Mucosa of stomach (tissue), 1 donor: ENCODE data around the gene ANKRD35.

Experiments
- H3K27me3 ChIP-seq: one replicate; pipeline ENCODE4 v1.7.0; 2013; ENCODE audit warnings: mild to moderate bottlenecking, low read length; ENCODE audit not compliant: control insufficient read depth, insufficient read depth
- H3K36me3 ChIP-seq: one replicate; pipeline ENCODE4 v1.7.0; 2013; ENCODE audit warnings: low read length; ENCODE audit not compliant: control insufficient read depth, insufficient read depth
- H3K4me1 ChIP-seq: one replicate; pipeline ENCODE4 v1.7.0; 2013; ENCODE audit warnings: mild to moderate bottlenecking, low read length; ENCODE audit not compliant: control insufficient read depth, insufficient read depth
- H3K4me3 ChIP-seq: one replicate; pipeline ENCODE4 v1.7.0; 2013; ENCODE audit warnings: low read length
- H3K9ac ChIP-seq: one replicate; pipeline ENCODE4 v1.7.0; 2013; ENCODE audit warnings: mild to moderate bottlenecking, low read length, moderate library complexity
- H3K9me3 ChIP-seq: one replicate; pipeline ENCODE4 v1.7.0; 2013; ENCODE audit warnings: mild to moderate bottlenecking, low read length, moderate library complexity; ENCODE audit not compliant: control insufficient read depth
- donor health status: Pancreatic carcinoma.

The ANKRD35 gene

GRCh38 chr1:145917595-145917994, 31.9 kb upstream of the ANKRD35 start:
- Histone ChIP-seq H3K4me3 (peak overlapping the region; percentile 99), H3K9ac (peak overlapping the region; percentile 96), H3K36me3 (no peaks in the 10 kb centered on the region), H3K4me1 (peaks cover 12% of the 10 kb centered on the region), H3K27me3 (no peaks in the 10 kb centered on the region), H3K9me3 (no peaks in the 10 kb centered on the region)

GRCh38 chr1:145916745-145917144, 31.1 kb upstream of the ANKRD35 start:
- Histone ChIP-seq H3K36me3 (no peaks in the 10 kb centered on the region), H3K4me3 (no peak overlapping the region), H3K27me3 (no peaks in the 10 kb centered on the region), H3K9ac (no peak overlapping the region), H3K4me1 (peaks cover 12% of the 10 kb centered on the region), H3K9me3 (no peaks in the 10 kb centered on the region)

GRCh38 chr1:145912128-145912641, 26.5 kb upstream of the ANKRD35 start:
- Histone ChIP-seq H3K36me3 (no peaks in the 10 kb centered on the region), H3K9me3 (no peaks in the 10 kb centered on the region), H3K9ac (no peak overlapping the region), H3K27me3 (no peaks in the 10 kb centered on the region), H3K4me3 (no peak overlapping the region), H3K4me1 (peaks cover 2% of the 10 kb centered on the region)

GRCh38 chr1:145908653-145909052, 23.0 kb upstream of the ANKRD35 start:
- Histone ChIP-seq H3K36me3 (no peaks in the 10 kb centered on the region), H3K4me3 (no peak overlapping the region), H3K9me3 (no peaks in the 10 kb centered on the region), H3K4me1 (no peaks in the 10 kb centered on the region), H3K9ac (no peak overlapping the region), H3K27me3 (no peaks in the 10 kb centered on the region)

- H3K4me1 ChIP-seq, result peaks cover 12% of the 10 kb centered on the region
- no peaks in the 10 kb centered on the region for H3K36me3 ChIP-seq
- no peaks in the 10 kb centered on the region for H3K9me3 ChIP-seq
- H3K9ac ChIP-seq, result no peak overlapping the region
- H3K27me3 ChIP-seq, result no peaks in the 10 kb centered on the region
- H3K4me3 ChIP-seq, result no peak overlapping the region
Measured at GRCh38 chr1:145906954-145907753, 21.5 kb upstream of the ANKRD35 start.

GRCh38 chr1:145901312-145902021, 15.8 kb upstream of the ANKRD35 start:
- H3K27me3 ChIP-seq, result no peaks in the 10 kb centered on the region
- H3K4me1 ChIP-seq, result peaks cover 12% of the 10 kb centered on the region
- H3K4me3 ChIP-seq, result no peak overlapping the region
- no peaks in the 10 kb centered on the region for H3K9me3 ChIP-seq
- H3K9ac ChIP-seq, result no peak overlapping the region
- no peaks in the 10 kb centered on the region for H3K36me3 ChIP-seq

- no peaks in the 10 kb centered on the region for H3K36me3 ChIP-seq
- H3K9me3 ChIP-seq, result no peaks in the 10 kb centered on the region
- H3K9ac ChIP-seq, result no peak overlapping the region
- H3K4me3 ChIP-seq, result no peak overlapping the region
- peaks cover 12% of the 10 kb centered on the region for H3K4me1 ChIP-seq
- no peaks in the 10 kb centered on the region for H3K27me3 ChIP-seq
Measured at GRCh38 chr1:145898756-145899155, 13.1 kb upstream of the ANKRD35 start.

- Histone ChIP-seq H3K9ac (no peak overlapping the region), H3K4me1 (peaks cover 13% of the 10 kb centered on the region), H3K27me3 (no peaks in the 10 kb centered on the region), H3K9me3 (no peaks in the 10 kb centered on the region), H3K4me3 (no peak overlapping the region), H3K36me3 (no peaks in the 10 kb centered on the region)
Measured at GRCh38 chr1:145897969-145898368, 12.3 kb upstream of the ANKRD35 start.

GRCh38 chr1:145895471-145895870, 9.8 kb upstream of the ANKRD35 start:
- Histone ChIP-seq H3K9ac (no peak overlapping the region), H3K4me1 (peaks cover 29% of the 10 kb centered on the region), H3K4me3 (no peak overlapping the region), H3K9me3 (no peaks in the 10 kb centered on the region), H3K27me3 (no peaks in the 10 kb centered on the region), H3K36me3 (no peaks in the 10 kb centered on the region)

- Histone ChIP-seq H3K9ac (no peak overlapping the region), H3K9me3 (no peaks in the 10 kb centered on the region), H3K4me3 (no peak overlapping the region), H3K27me3 (no peaks in the 10 kb centered on the region), H3K4me1 (peaks cover 33% of the 10 kb centered on the region), H3K36me3 (no peaks in the 10 kb centered on the region)
Measured at GRCh38 chr1:145893306-145894055, 7.8 kb upstream of the ANKRD35 start.

GRCh38 chr1:145892486-145893087, 6.9 kb upstream of the ANKRD35 start:
- Histone ChIP-seq H3K27me3 (no peaks in the 10 kb centered on the region), H3K9me3 (no peaks in the 10 kb centered on the region), H3K9ac (peak overlapping the region; percentile 66), H3K4me3 (no peak overlapping the region), H3K36me3 (no peaks in the 10 kb centered on the region), H3K4me1 (peaks cover 37% of the 10 kb centered on the region)
